Activated naive CD4-positive, alpha-beta T cell treated with anti-CD3 and anti-CD28 coated beads, Interleukin-2, amount 50 U/mL, for 16 hours (primary cell): Measurements from ENCODE around the gene ERF.
"Not testable (repeated sequence)": the region's sequence is repeated elsewhere in the genome, so short reads cannot be mapped to it uniquely, and the experiment has no call there.

Experiments used
- DNase-seq: peaks from one replicate; pipeline ENCODE4 v3.0.0-alpha.2; 2020

ERF gene

DNA sequence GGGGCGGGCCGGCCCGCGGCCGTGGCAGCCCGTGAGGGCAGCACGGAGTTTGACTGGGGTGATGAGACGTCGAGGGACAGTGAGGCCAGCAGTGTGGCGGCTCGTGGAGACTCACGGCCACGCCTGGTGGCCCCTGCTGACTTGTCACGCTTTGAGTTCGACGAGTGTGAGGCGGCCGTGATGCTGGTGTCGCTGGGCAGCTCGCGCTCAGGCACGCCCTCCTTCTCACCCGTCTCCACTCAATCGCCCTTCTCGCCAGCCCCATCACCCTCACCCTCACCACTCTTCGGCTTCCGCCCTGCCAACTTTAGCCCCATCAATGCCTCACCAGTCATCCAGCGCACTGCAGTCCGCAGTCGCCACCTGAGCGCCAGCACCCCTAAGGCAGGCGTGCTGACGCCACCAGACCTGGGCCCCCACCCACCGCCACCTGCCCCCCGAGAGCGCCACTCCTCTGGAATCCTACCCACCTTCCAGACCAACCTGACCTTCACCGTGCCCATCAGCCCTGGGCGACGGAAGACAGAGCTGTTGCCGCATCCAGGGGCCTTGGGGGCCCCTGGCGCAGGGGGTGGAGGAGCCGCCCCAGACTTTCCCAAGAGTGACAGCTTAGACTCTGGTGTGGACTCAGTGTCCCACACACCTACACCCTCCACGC is 18.6 kb upstream of the ERF start:
- DNase-seq, result no peak

- no peak for DNase-seq
Observed at GRCh38 chr19:42272989-42273406, 18.1 kb upstream of the ERF start.

DNA sequence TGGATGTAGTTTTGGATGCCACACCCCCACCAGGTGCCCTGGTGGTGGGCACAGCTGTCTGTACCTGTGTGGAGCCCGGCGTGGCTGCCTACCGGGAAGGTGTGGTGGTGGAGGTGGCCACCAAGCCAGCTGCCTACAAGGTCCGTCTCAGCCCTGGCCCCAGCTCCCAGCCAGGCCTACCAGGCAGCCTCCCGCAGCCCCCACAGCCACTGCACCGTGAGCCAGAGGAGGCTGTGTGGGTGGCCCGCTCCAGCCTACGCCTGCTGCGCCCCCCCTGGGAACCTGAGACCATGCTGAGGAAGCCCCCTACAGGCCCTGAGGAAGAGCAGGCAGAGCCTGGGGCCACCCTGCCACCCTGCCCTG is 17.6 kb upstream of the ERF start:
- no peak for DNase-seq

GRCh38 chr19:42271861-42272534 is 17.1 kb upstream of the ERF start:
- DNase-seq, result no peak

DNA sequence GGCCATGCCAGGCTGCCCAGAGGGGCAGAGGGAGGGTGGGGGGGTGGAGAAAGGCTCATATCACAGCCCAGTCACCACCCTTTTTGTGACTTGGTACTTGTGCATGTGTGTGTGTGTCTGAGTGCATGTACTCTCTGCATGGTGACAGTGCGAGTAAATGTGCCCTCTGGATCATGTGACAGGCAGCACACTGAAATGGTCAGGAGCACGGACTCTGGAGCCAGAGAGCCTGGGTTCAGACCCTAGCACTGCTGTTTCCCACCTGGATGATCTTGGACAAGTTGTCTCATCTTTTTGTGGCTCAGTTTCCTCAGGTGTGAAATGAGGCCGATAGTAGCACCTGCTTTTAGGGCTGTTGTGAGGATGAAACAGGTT is 16.1 kb upstream of the ERF start:
- DNase-seq, result no peak

DNA sequence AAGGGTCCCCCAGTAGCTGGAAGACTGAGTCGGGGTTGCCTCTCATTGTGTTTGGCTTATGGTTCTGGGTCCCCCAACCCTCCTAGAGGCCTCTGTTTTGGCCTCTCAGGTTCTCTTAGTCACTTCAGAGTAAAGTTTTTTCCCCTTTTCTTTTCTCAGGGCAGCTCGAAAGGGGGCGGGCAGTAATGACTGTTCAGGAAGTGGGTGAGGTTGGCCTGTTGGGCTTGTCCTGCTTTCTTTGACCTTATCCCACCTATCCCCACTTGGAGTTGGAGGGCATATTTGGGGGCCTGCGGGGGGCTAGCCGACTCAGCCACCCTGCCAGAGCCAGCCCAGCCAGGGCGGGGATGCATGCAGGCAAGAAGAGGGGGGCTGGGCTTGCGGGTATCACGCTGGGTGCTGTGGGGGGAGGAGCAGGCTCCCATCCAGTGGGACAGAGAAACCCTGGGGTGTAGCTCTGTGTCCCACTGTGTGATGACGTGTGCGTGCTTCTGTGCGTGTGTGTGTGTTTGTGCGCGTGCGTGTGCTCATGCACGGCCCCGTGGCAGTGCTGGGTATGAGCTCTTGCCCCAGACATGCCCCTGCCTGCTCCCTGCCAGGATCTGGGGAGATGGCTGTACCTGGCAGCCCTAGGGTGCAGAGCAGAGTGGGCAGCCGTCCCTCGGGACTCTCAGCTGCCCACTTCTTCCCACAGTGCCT is 15.6 kb upstream of the ERF start:
- peak; percentile 67 for DNase-seq

DNA sequence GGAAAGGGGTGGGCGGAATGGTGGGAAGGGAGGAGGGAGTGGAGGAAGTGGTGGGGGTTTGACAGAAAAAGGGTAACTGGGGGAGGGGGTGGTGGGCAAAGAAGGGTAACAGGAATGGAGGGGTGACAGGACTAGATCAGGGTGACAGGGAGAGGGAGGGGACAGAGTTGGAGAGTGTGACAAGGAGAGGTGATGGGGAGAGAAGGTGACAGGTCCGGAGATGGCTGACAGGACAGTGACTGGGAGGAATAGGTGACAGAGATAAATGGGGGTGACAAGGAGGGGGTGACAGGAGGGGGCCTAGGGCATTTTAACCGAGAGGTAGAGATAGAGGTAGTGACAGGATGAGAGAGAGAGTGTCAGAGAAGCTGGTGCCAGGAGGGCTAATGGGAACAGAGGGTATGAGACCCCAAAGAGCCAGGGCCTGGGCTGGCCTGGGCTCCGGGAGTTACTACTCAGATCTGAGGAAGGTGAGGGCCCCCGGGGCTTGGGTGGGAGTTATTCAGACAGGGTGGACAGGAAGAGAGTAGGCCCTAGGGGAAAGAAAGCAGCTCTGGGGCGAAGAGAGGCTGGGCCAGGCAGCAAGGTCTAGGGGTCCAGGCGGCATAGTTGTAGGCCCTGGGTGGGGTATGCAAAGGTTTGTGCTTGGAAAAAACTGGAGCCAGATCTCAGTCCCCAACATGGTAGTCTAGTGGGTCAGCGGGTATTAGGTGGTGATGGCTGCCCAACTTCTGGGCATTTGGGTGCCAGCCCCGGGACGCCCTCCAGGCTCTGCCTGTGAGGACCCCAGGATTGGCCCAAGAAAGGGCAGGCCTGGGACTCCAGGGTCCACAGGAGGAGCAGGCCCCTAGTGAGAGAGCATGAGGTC is 14.8 kb upstream of the ERF start:
- DNase-seq, result no peak

- DNase-seq, result peak; percentile 99
Observed at GRCh38 chr19:42268704-42269477, 14.0 kb upstream of the ERF start, which contains the start of gene CIC. TSS of gene CIC (plus strand) at chr19:42269252. CDS start at chr19:42271784, 2,532 bp downstream.

DNA sequence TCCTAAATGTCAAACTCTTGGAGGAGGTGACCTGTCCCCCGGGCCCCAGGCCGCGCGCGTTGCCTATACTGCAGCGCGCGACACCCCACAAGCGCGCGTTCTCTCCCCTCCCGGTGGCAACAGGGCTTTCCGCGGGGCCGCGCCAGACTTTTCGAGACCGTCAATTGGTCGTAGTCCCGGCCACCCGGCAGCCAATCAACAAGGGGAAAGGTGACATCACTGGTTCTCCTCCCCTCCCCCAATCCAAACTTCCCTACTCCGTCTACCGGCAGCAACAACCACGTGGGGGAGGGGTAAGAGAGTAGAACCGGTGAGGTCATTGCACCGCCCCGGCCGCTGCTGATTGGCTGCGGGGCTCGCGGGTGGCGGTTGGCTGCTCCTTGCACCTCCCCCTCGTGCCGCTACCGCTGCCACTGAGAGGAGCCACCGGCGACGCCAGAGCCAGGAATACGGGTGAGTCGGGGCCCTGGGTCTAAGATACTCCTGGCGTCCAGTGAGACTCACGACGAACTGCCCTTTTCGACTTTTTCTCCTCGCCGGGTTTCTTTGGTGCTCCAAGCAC is 13.3 kb upstream of the ERF start:
- DNase-seq, result peak; percentile 98

- no peak for DNase-seq
Observed at GRCh38 chr19:42267644-42268141, 12.8 kb upstream of the ERF start.

- DNase-seq, result not testable (repeated sequence)
Observed at GRCh38 chr19:42266928-42267603, 12.1 kb upstream of the ERF start.

DNA sequence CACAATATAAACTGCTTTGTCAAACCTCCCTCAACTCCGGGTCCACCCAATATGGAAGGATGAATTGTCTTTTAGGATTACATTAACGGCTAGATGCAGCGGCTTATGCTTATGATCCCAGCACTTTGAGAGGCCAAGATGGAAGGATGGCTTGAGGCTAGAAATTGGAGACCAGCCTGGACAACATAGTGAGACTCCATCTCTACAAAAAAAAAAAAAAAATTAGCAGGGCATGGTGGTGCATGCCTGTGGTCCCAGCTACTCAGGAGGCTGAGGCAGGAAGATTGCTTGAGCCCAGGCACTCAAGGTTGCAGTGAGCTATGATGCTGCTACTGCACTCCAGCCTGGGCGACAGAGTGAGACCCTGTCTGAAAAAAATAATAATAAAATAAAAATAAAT is 11.2 kb upstream of the ERF start:
- not testable (repeated sequence) for DNase-seq

DNA sequence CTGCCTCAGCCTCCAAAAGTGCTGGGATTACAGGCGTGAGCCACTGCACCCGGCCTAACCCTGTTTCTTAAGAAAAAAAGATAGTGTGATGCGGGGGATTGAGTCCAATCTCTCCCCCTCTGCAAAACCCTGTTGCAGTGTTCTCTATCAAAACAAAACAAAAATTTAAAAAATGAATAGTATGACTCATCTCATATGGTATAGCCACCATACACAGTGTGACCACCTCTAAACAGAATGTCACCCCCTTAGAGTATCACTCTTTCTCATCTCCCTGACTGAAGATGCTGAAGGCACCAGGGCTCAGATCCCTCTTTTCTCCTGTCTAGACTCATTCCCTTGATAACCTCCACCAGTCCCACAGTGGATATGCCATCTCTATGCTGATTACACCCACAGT is 6.8 kb upstream of the ERF start:
- DNase-seq, result no peak

GRCh38 chr19:42257842-42258241 is 2.9 kb upstream of the ERF start:
- DNase-seq, result not testable (repeated sequence)

DNA sequence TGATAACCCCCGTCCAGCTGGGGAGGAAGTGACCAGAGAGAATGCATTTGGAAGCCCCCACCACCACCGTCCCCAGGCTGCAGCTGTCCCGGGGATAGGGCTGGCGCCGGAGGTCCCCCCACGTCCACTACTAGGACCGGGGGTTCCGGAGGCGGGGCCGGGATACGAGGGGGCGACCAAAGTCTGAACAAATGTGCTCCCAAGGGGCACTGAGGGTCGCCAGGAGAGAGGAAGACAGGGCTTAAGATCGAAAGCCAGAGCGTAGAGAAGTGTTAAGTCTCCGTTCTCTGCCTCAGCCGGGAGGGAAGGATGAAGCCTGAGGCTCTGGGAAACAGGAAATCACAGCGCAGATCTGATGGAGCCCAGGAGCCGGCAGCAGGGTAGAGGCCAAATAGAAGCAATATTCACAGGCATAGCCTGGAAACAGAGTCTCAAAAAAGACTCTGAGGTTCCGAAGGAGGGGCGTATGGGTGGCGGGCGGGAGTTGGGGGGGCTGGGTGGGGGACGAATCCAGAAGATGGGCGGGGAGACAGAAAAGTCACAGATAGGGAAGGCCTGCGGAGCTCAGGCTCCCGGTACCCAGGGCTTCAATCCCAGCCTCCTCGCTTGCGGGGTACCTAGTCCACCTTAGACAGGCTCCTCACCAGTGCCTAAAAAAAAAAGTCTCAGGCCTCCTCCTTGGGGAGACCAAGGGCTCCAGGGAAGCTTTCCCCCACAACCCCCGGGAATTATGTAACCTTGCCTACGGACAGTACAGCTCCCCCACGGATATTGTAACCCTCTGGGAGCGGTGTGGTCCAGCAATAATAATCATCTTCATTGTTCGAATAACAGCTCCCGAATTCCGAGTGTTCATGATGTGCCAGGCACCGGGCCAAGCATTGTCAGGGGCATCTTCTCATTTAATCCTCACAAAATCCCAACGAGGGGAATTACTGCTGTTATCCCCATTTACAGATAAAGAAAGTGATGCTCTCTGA is 1.1 kb upstream of the ERF start:
- DNase-seq, result no peak

DNA sequence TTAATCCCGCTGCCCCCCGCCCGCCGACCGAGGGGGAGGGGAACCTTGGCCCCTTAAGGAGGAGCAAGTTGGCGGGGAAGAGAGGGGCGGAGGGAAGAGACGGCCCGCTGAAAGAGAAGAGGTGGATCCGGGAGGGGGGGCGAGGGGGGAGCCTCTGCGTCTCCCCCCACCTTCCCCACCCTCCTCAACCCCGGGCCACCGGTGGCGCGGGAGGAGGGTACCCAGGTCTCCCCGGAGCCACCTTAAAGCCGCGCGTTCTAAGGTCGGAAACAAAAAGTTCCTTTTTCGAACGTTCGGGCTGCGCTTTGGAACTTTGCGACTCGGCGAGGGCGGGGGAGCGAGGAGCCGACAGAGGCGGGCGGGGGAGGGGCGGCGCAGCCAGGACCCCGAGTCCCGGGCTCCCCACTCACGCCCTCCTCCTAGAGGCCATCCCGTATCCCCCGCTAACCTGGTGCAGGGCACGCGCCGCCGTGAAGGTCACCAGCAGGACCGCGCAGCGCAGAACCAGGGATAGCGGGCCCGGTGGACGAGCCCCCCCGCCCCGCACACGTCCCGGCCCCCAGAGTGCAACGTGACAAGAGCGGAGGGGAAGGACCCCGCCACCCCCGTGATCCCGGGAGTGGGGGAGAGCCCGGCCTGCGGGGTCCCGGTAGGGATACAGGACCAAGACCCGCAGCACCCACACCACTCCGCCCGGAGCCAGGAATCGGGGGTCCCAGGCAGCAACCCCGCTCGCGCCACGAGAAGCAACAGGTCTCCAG is 659 bp downstream of the ERF start:
- DNase-seq, result peak; percentile 85

DNA sequence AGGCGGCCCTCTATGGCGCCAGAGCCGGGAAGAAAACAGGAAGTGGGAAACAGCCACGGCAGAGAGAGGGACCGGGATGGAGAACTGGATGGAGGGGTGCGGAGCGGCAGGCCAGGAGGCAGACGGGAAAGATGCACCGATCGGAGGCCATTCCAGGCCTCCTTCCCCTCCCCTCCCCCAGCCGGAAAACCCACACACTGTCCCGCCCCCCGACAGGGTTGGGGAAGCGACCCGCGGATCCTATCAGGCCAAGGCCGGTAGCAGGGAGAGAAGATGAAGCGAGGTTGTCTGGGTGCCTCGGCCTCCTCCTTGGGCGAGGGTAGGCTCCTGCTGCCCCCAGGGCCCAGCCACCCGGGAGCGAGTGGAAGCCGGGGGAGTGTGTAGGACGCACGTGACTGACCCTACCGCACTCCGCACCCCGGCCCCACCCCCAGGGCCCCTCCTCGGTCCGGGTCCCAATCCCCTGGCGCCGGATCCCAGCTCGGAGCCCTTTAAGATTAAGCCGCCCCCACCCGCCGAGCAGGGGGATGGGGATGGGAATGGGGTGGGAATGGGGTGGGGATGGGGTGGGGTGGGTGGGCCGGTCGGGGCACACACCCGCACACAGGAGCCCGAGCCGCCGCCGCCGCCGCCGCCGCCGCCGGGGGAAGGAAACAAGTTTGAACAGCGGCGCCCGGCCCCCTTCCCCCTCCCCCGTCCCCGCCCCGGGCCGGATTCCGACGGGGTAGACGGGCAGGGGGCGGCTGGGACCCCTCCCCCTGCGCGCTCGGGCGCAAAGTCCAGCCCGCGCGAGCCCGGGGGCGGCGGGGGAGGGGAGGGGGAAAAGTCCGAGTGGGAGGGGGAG is 1.5 kb downstream of the ERF start:
- DNase-seq, result peak; percentile 70
